Medulla oblongata (tissue), 1 donor: ENCODE results near the gene PDZD7.
"Not testable (repeated sequence)": the region's sequence is repeated elsewhere in the genome, so short reads cannot be mapped to it uniquely, and the experiment has no call there.

ENCODE experiments used
- DNase-seq: peaks from one replicate; pipeline ENCODE4 v3.0.0-alpha.2; 2015; ENCODE audit errors: extremely low spot score

The PDZD7 gene

GRCh38 chr10:101040851-101041250 lies 9.9 kb upstream of the PDZD7 start:
- DNase-seq: no peak

DNA sequence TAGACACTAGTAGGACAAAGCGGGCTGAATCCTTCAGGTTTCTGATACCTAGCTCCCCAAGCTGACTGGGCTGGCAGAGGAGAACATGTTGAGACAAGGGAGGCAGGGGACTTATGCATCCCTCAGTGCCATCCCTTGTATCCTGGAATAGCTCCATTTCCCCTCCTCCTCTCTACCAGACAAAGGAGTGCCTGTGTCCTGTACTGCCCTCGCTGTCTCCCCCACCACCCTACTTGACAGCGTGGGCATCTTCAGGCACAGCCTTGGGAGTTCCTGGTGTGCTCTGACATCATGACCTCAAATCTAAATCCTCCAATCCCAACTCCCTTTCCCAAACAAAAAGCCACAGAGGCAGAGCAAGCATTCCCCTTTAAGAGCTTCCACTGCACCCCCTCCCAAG lies 9.1 kb upstream of the PDZD7 start:
- peak; percentile 63 for DNase-seq

GRCh38 chr10:101038484-101038883 lies 7.6 kb upstream of the PDZD7 start:
- no peak for DNase-seq

DNA sequence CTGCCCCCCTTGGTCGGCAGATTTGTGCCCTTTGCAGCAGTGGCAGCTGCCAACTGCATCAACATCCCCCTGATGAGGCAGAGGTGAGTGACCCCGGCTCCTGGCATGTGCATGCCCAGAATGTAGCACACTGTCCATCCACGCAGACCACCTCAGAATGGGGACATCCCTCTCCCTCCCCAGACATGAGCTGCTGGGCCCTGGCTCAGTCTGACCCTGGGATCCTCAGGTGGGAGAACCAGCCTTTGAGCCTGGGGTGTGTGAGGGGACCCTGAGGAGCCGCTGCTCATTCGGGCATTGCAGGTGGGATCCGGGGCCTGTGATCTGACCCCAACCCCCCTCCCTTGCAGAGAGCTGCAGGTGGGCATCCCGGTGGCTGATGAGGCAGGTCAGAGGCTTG lies 5.8 kb upstream of the PDZD7 start:
- no peak for DNase-seq

- DNase-seq: no peak
Observed at GRCh38 chr10:101035916-101036702, 5.2 kb upstream of the PDZD7 start.

DNA sequence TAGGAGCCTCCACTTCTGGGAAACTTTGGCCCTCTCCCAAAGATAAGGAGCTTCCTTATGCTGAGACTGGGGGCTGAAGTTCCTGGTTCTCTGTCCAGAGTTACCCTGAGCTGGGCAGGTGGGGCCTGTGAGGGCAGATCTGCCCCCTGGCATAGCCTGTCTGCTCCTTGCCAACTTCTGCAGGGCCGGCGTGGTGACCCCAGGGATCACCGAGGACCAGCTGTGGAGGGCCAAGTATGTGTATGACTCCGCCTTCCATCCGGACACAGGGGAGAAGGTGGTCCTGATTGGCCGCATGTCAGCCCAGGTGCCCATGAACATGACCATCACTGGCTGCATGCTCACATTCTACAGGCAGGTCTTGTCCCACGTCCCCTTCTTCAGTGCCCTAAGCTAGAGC lies 4.4 kb upstream of the PDZD7 start:
- no peak for DNase-seq

DNA sequence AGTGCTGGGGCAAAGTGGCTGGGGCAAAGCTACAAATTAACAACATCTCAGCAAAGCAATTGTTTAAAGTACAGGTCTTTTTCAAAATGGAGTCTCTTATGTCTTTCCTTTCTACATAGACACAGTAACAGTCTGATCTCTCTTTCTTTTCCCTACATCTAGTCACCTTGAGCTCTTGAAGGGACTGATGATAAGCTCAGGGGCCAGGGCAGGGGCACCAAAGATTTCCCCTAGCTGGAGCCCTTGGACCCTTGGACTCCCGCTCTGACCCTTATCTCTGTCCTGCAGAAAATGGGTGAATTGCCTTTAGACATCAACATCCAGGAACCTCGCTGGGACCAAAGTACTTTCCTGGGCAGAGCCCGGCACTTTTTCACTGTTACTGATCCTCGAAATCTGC lies 3.5 kb upstream of the PDZD7 start:
- not testable (repeated sequence) for DNase-seq

- no peak for DNase-seq
Observed at GRCh38 chr10:101033276-101033675, 2.3 kb upstream of the PDZD7 start.

DNA sequence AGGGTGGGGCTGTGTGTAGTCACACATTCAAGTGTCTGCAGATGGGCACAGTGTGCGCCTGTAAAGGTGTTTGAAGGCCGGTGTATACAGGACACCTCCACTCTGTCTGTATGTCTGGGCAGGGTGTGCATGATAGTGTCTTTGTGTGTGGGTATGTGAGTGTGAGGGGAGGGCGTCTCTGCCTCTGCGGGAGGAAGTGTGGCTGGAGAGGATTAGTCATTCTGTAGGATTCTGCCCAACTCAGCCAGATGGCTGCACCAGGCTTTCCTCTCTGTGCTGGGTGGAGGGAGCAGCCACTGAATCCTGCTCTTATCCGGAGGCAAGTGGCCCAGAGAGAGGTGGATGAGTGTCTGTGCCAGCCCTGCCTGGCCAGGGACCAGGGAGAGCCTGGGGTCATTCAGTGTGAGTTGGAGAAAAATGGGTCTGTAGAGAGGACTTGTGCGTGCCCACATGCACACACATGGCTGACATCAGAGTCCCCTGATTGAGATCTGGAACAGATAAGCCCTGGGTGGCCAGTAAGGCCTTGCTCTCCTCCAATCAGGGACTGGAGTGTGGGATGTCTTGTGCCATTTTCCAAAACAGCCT lies 1.8 kb upstream of the PDZD7 start:
- DNase-seq: peak; percentile 71

DNA sequence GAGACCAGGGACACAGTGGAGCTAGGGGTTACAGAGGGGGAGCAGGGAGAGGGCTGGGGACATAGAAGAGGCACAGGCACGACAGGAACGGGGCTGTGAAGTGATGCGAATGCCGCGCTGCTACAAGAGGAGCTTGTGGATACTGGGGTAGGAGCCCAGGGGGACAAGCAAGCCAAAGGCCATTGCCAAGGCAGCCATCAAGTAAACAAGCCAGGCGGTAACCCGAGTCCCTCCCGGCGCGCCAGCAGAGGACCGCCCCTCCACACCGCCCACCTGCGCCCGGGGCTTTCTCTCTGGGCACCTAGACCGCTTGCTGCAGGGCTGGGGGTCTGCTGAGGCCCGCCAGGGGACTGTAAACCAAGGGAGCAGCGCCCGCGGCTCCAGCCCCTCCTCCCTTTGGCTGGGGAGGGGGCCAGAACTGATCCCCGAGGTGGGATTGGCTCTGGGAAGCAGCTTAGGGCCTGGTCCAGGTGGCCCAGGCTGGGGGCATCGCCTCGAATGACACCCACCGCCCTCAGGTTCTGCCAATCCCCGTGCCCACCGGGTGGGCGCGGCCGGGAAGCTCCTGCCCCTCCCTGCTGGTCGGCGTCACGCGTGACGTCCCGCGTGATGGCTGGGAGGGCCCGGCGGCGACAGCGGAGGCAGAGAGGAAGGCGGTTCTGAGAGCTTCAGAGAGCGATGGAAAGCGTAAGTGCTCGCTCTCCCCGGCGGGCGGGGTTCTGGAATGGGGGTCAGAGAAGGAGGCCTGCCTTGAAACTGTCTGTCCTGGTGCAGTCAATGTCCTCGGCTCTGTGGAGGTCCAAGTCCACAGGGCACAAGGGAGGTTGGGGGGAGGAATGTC lies 1.1 kb upstream of the PDZD7 start:
- DNase-seq: peak; percentile 92

DNA sequence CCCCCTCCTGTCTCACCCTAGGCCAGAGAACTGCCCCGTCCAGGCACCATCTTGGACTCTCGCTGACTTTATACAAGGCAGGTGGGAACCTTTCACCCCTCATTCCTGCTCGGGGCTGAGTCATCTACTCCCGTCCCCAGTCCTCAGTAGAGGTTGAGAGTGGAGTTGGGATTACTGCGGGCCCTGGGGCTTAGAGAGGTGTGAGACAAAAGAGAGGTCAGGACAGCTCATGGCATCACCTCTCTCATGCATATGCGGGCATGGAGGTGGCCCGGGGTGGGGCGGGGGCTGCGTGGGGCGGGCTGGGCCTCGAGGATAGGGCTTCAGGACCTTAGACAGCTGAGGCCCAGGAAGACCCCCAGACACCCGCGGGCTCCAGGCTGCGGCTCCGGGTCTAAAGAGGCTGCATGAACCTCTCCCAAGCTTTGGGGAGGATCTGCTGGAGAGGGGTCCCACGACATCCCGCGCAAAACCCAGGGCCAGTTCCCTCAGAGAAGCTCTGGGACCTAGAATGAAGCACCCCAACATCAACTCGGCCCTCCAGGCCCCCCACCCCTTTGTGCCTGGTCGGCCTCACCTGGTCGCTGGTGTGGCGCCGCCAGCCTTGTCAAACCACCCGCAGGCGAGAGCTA lies 317 bp downstream of the PDZD7 start:
- DNase-seq: no peak

- DNase-seq: no peak
Observed at GRCh38 chr10:101029520-101030295, 1.2 kb downstream of the PDZD7 start.

- DNase-seq: no peak
Observed at GRCh38 chr10:101028446-101029337, 2.2 kb downstream of the PDZD7 start.

GRCh38 chr10:101027106-101027720 lies 3.7 kb downstream of the PDZD7 start:
- no peak for DNase-seq

DNA sequence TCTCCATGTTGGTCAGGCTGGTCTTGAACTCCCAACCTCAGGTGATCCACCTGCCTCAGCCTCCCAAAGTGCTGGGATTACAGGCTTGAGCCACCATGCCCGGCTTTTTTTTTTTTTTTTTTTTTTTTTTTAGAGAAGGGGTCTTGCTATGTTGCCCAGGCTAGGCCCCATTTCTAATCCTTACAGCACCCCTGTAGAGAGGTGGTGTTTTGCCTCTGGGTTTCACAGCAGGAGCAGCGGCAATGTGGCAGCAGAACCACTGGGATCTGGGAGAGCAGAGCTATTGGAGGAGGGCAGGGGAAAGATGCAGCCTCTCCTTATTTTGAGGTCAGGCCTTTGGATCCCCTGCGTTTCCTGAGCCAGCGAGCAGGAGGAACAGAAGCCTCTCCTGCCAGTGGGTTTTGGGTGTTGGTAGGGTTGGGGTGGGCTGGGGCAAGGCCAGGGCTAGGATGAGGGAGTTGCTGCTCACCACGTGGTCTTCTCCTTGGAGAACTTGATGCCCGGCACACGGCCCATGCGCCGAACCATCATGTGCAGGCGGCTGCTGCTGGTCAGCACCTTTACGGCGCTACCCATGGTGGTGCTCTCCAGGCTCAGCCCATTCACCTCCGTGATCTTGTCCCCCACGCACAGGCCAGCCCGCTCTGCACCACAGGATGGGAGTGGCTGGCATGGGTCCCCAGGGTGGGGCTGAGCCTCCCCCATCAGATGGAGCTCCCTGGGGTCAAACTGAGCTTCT lies 7.8 kb downstream of the PDZD7 start:
- DNase-seq: no peak

GRCh38 chr10:101021692-101022251 lies 9.2 kb downstream of the PDZD7 start:
- no peak for DNase-seq

DNA sequence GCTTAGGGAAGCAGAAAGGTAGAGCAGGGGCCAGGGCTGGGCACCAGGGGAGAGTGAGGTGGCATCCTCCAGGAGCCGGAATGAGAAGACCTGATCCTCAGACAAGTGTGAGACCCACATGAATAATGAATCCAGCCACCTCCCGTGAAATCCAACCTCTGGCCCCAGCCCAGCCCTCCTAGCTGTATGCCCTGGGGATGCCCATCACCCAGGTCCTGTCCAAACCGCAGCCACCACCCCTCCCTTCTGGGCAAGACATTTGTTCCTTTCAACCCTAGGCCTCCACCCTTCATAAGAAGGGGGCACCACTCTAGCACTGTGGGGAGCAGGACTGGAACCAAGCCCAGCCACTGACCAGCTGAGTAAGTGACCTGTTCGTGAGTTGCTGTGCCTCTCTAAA lies 9.7 kb downstream of the PDZD7 start:
- DNase-seq: no peak

DNA sequence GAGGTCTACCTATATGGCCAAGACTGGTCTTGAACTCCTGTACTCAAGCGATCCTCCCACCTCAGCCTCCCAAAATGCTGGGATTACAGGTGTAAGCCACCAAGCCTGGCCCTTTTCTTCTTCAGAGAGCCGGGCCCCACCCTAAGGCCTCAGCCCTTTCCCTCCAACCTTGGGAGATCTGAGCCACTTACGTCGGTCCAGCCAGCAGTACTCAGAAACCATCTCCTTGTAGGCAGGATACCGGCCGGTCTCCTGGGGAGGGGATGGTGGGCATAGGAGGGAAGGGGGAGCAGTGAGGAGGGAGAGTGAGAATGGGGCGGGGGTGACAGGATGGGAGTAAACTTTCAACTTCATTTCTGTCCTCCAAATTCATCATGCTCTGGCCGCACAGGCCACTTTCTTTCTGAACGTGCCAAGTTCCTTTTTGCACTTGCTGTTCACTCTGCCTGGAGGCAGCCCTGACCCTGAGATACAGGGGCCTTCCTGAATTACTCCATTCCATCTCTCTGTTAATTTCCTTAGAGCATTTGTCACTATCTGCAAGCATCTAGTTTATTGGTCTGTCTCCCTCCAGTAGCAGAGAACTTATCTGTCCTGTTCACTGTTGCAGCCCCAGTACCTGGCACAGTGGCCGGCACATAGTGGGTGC lies 10.4 kb downstream of the PDZD7 start:
- DNase-seq: no peak

- no peak for DNase-seq
Observed at GRCh38 chr10:101019440-101019703, 11.6 kb downstream of the PDZD7 start.
